AG04450 (cell line): ENCODE data around the gene FYN. TPM values are rescaled to one million over a fixed set of nuclear protein-coding genes. Genes with fewer than 3 reads are reported as not detected.
A peak's percentile ranks its signal among the peaks of the same experiment; 100 is the strongest.

Experiments used
- CTCF ChIA-PET: fragments of 300-600, 350-600 bp; formaldehyde crosslinking; extraction: SDS; loops from one replicate; lab custom pipeline; 2022; ENCODE audit warnings: antibody characterized with exemption, inconsistent platforms; lab: Charles Lee
- POLR2A ChIA-PET: fragments of 350-600 bp; formaldehyde crosslinking; extraction: SDS; loops from one replicate; lab custom pipeline; 2021; ENCODE audit warnings: antibody characterized with exemption, inconsistent platforms; lab: Yijun Ruan, JAX
- DNase-seq: peaks from one replicate; pipeline ENCODE4 v3.0.0-alpha.2; 2011; ENCODE audit warnings: low read depth, low spot score
- H3K27ac ChIP-seq: one replicate; pipeline ENCODE4 v1.5.1; 2012; ENCODE audit warnings: low read depth, low read length, control low read depth
- H3K27me3 ChIP-seq: one replicate; pipeline ENCODE4 v1.6.0; 2012; ENCODE audit warnings: low read length; ENCODE audit not compliant: control insufficient read depth, insufficient read depth
- H3K4me3 ChIP-seq: 2 replicates; pipeline ENCODE4 v1.5.1; 2011; ENCODE audit warnings: mild to moderate bottlenecking, low read depth, low read length, control low read depth
- H3K9me3 ChIP-seq: 2 replicates; pipeline ENCODE4 v1.5.1; 2012; ENCODE audit warnings: low read length; ENCODE audit not compliant: control insufficient read depth, insufficient read depth
- polyA plus RNA-seq: library from polyadenylated mRNA; depleted of rRNA; stranded (reverse); fragments of >200 nt; gene quantifications from 2 replicates; pipeline ENCODE4 v1.2.3, GENCODE V29; 2011
- TF ChIP-seq, protein P1 (sequence below): IDR thresholded peaks from 2 replicates; pipeline ENCODE4 v1.5.1; 2011; ENCODE audit warnings: low read depth, low read length, control low read depth, inconsistent platforms

Gene FYN
- polyA plus RNA-seq, 1 experiment = 29.0 TPM

DNA sequence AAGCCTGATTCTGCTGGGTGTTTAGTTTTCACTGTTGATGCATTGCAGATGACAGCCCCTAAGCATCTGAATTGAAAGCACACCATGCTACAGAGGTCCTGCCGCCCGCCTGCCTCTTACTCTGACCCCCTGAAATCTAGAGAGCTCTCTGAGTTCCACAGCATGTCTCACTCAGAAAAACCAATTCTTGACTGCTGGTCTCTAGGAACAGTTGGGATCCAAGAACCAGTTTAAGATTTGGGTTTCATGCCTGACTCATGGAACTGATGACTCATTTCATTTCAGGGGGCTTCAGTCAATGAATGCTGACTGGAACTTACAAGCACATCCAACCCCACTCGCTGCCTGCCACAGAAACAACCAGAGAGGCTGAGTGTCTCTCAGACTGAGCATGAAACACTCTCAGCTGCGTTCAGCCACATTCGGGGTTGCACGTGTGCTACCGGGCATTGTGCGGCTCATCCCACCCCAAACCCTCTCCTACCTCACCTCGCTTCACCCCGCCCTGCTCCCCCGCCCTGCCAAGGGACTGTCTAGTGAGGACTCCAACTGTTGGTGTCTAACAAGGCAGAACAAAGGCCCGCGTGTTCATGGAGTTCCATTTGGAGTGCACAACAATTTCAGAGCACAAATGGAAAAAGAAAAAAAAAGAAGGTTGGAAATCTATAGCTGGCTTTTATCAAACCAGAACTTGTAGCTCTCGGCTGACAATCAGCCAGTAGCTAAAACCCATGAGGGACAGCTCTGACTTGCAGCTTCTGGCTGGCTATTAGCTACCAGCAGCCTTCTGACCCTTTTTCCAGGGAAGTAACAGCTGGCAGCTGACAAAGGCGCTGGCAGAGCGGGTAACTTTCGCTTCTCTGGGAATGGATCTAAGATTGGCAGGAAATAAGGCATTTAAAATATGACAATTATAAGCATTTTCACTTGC lies 247.5 kb downstream of the FYN start:
- no peak for DNase-seq
- TF ChIP-seq, protein P1, sequence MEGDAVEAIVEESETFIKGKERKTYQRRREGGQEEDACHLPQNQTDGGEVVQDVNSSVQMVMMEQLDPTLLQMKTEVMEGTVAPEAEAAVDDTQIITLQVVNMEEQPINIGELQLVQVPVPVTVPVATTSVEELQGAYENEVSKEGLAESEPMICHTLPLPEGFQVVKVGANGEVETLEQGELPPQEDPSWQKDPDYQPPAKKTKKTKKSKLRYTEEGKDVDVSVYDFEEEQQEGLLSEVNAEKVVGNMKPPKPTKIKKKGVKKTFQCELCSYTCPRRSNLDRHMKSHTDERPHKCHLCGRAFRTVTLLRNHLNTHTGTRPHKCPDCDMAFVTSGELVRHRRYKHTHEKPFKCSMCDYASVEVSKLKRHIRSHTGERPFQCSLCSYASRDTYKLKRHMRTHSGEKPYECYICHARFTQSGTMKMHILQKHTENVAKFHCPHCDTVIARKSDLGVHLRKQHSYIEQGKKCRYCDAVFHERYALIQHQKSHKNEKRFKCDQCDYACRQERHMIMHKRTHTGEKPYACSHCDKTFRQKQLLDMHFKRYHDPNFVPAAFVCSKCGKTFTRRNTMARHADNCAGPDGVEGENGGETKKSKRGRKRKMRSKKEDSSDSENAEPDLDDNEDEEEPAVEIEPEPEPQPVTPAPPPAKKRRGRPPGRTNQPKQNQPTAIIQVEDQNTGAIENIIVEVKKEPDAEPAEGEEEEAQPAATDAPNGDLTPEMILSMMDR = no peak
- ChIA-PET CTCF (interaction anchor here (0.6 to 0.9 kb wide), 2 partner anchors 12 to 418 kb away, joined by 3 read pairs; no protein-coding TSS in a partner anchor), POLR2A (interaction anchor here (0.7 to 1.1 kb wide), 3 partner anchors 17 to 143 kb away, joined by 3 to 4 read pairs (median 4); partner anchors contain the start of genes REV3L and TRAF3IP2)
- Histone ChIP-seq H3K27me3 (no peaks in the 10 kb centered on the region), H3K27ac (peak overlapping the region; percentile 47), H3K9me3 (peaks cover 6% of the 10 kb centered on the region; the same call in 1 of the 2 replicates), H3K4me3 (peak overlapping the region; percentile 18)

DNA sequence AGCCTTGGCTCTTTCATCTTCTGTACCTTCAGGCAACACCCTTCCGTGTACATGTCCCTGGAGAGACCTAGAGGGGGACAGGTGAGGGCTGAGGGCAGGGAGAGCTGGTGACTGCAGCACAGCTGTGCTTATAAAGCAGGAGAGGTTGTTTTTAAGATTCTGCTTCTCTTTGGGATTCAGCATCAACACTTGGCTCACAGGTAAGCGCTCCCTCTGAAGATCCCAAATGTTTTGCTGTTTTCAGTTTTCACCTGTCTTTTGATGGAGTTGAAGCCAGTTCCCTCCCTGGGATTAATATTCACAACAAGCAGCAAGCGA lies 248.2 kb downstream of the FYN start:
- ChIA-PET CTCF (interaction anchor here (0.6 kb wide), 1 partner anchor 13 kb away, joined by 3 read pairs; no protein-coding TSS in a partner anchor), POLR2A (no interaction called here)
- Histone ChIP-seq H3K27me3 (no peaks in the 10 kb centered on the region), H3K4me3 (no peak overlapping the region), H3K27ac (no peak overlapping the region), H3K9me3 (peaks cover 6% of the 10 kb centered on the region; the same call in 1 of the 2 replicates)
- TF ChIP-seq, protein P1 = no peak
- no peak for DNase-seq

DNA sequence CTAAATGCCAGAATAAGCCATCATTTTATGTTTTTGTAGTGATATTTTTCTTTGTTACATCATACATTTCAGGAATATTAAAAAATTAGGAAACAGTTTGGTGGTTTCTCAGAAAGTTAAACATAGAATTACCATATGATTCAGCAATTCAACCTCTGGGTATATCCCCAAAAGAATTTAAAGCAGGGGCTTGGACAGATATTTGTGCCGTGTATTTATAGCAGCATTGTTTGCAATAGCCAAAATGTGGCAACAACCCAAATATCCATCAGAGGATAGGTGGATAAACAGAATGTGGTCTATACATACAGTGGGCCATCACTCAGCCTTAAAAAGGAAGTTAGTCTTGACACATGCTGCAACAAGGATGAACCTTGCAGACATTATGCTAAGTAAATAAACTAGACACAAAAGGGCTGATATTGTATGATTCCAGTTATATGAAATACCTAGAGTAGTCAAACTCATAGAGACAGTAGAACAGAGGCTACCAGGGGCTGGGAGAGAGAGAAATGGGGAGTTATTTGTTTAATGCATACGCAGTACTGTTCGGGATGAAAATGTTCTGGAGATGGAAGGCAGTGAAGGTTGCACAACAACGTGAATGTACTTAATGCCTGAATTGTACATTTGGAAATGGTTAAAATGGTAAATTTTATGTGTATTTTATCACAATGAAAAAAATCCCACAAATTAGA lies 248.7 kb downstream of the FYN start:
- no peak overlapping the region for H3K4me3 ChIP-seq
- TF ChIP-seq, protein P1 = no peak
- no peak for DNase-seq
- ChIA-PET POLR2A (no interaction called here), CTCF (no interaction called here)
- no peaks in the 10 kb centered on the region for H3K27me3 ChIP-seq
- peaks cover 6% of the 10 kb centered on the region; the same call in 1 of the 2 replicates for H3K9me3 ChIP-seq
- no peak overlapping the region for H3K27ac ChIP-seq

DNA sequence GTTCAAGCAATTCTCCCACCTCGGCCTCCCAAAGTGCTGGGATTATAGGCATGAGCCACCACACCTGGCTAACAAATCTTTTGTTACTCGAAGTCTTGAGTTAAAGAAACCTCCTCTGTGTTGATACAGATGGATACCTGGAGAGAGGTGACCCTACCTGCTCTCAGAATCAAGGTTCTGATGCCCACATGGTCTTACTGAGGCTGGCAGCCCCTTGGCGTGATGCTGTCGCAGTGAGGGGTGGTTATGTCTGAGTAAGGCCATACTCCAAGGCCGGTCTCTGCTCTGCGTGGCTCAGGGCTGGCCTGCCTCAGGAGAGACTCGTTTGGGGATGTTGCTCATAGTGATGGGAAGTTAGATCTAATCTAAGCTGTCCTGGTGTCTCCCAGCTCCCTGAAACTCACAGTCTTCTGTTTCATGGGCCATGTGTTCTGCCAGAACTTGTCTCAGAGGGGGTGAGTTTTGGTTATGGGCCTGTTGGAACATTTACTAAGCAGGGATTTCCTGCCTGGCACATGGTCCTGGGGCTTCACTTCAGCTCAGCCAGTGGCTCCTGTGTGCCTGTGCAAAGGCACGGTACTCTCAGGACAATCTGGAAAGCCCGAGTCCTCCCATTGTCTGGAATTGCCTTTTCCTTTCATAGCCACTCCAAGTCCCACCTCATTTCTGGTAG lies 250.1 kb downstream of the FYN start:
- no peaks in the 10 kb centered on the region for H3K27me3 ChIP-seq
- H3K9me3 ChIP-seq = no peaks in the 10 kb centered on the region
- ChIA-PET CTCF (interaction anchor here (0.6 kb wide), 1 partner anchor 420 kb away, joined by 3 read pairs; no protein-coding TSS in a partner anchor), POLR2A (no interaction called here)
- TF ChIP-seq, protein P1 = no peak
- DNase-seq = no peak
- no peak overlapping the region for H3K27ac ChIP-seq
- no peak overlapping the region for H3K4me3 ChIP-seq
